Measurements from ENCODE around the gene ERBB4.

ERBB4 gene

GRCh38 chr2:212451786-212452231 lies 86.8 kb downstream of the ERBB4 start:
- H3K4me3 ChIP-seq (ENCODE audit: control insufficient read depth, low read depth, low read length) = no peak overlapping the region
- TF ChIP-seq CTCF (conservative IDR thresholded peaks at IDR 0.05; ENCODE audit: control insufficient read depth, insufficient read depth, low read depth, low read length) = no peak
- DNase-seq (ENCODE audit: low read depth) = peak; percentile 5

GRCh38 chr2:212448698-212449097 lies 89.9 kb downstream of the ERBB4 start:
- TF ChIP-seq CTCF (conservative IDR thresholded peaks at IDR 0.05; ENCODE audit: control insufficient read depth, insufficient read depth, low read depth, low read length) = no peak
- no peak for DNase-seq (ENCODE audit: low read depth)
- no peak overlapping the region for H3K4me3 ChIP-seq (ENCODE audit: control insufficient read depth, low read depth, low read length)

GRCh38 chr2:212441821-212442220 lies 96.8 kb downstream of the ERBB4 start:
- no peak overlapping the region for H3K4me3 ChIP-seq (ENCODE audit: control insufficient read depth, low read depth, low read length)
- no peak for DNase-seq (ENCODE audit: low read depth)
- TF ChIP-seq CTCF (conservative IDR thresholded peaks at IDR 0.05; ENCODE audit: control insufficient read depth, insufficient read depth, low read depth, low read length) = no peak

- no peak for DNase-seq (ENCODE audit: low read depth)
- no peak for TF ChIP-seq CTCF (conservative IDR thresholded peaks at IDR 0.05; ENCODE audit: control insufficient read depth, insufficient read depth, low read depth, low read length)
- no peak overlapping the region for H3K4me3 ChIP-seq (ENCODE audit: control insufficient read depth, low read depth, low read length)
Observed at GRCh38 chr2:212441141-212441540, 97.5 kb downstream of the ERBB4 start.

GRCh38 chr2:212428681-212429478 lies 109.7 kb downstream of the ERBB4 start:
- no peak for DNase-seq (ENCODE audit: low read depth)
- no peak for TF ChIP-seq CTCF (conservative IDR thresholded peaks at IDR 0.05; ENCODE audit: control insufficient read depth, insufficient read depth, low read depth, low read length)
- H3K4me3 ChIP-seq (ENCODE audit: control insufficient read depth, low read depth, low read length) = no peak overlapping the region

- no peak overlapping the region for H3K4me3 ChIP-seq (ENCODE audit: control insufficient read depth, low read depth, low read length)
- TF ChIP-seq CTCF (conservative IDR thresholded peaks at IDR 0.05; ENCODE audit: control insufficient read depth, insufficient read depth, low read depth, low read length) = no peak
- DNase-seq (ENCODE audit: low read depth) = no peak
Observed at GRCh38 chr2:212427638-212428037, 111.0 kb downstream of the ERBB4 start.
